Stimulated activated CD4-positive, alpha-beta T cell treated with anti-CD3 and anti-CD28 coated beads, Interleukin-4, amount 100 ng/mL, for 24 hours (primary cell): ENCODE results near the gene RNF220.
"Not testable (repeated sequence)": the region's sequence is repeated elsewhere in the genome, so short reads cannot be mapped to it uniquely, and the experiment has no call there.

Source experiments
- DNase-seq: peaks from one replicate; pipeline ENCODE4 v3.0.0-alpha.2; 2020

The RNF220 gene

GRCh38 chr1:44554706-44555105 lies 149.7 kb downstream of the RNF220 start:
- DNase-seq, result no peak

DNA sequence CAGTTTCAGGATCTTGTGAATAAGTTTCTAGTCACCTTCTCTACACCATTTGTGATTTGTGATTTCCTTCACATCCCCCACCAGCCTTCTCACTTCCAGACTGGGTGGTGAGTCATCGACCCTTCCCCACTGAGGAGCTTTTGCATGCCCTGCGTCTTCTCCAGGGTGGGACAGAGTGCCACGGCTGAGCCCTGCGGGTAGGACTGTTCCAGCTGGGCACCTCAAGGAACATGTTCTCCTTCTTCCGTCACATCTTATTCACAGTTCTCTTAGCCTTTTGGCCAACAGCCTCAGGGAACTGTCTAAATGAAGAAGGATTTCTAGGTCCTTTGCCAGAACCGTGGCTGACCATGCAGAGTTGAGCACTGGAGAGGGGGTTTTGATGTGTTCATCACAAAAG lies 152.7 kb downstream of the RNF220 start:
- DNase-seq, result no peak

DNA sequence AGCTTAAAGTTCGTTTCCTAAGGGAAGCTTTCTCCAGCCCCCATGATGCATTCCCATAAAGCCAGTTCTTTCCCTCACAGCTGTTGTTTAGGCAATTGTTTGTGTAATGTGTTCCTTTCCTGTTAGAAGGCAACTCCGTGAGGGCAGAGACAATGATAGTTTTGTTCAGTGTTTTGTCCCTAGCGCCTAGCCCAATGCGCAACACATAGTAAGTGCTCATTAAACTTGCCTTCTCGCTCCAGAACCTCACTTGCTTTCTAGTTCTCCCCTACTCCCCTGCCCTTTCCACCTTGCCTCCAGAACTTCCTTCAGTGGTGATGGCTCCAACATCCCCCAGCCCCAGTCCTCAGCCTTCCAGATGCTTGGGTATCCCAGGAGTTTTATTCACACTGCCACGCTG lies 153.8 kb downstream of the RNF220 start:
- DNase-seq, result no peak

DNA sequence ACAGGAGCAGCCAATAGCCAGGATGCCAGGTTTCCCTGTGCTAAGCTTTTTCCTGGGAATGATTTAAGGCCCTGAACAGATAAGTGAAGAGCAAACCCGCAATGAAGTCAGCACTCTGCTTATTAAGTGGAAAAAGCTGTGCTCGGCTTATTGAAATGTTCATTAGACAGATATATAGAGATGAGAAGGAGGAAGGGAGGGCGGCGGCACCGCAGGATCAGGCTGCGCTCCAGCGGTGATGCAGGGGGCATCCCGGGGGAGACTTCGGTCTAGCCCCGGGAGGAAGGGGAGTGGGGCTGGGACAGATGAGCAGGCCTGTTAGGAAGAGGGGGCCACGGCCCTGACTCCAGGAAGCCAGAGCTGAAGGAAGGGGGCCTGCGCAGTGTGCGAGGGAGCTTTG lies 154.3 kb downstream of the RNF220 start:
- DNase-seq, result no peak

DNA sequence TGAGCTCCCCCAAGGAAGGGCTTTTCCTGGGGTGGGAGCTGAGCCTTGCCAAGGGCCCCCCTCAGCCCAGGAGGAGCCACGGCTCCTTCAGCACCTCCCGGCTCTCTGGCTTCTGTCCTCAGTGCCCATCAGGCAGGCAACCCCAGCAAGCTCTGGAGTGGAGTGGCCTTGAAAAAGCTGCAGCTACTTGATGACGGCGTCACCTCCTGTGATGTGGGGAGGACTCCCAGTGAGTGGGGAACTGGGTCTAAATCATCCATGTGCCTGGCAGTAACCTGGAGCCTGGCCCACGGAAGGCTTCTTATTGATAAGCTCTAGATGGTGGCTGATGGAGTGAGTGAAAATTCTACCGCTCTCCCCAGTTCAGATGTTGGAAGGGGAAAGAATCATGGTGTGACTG lies 154.9 kb downstream of the RNF220 start:
- DNase-seq, result no peak

DNA sequence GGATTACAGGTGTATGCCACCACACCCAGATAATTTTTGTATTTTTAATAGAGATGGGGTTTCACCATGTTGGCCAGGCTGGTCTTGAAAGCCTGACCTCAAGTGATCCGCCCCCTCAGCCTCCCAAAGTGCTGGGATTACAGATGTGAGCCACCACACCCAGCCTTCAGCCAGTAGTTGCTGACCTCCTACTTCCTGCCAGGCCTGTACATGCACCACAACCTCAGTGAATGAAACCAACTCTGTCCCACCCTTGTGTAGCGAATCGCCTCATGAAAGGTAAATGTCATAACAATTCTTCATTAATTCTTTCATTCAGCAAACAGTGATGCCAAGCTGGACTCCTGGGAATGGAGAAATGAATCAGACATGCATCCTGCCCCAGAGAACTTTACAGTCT lies 155.6 kb downstream of the RNF220 start:
- DNase-seq, result not testable (repeated sequence)

GRCh38 chr1:44565259-44565750 lies 160.2 kb downstream of the RNF220 start:
- DNase-seq, result no peak

GRCh38 chr1:44565833-44566232 lies 160.8 kb downstream of the RNF220 start:
- DNase-seq, result no peak

DNA sequence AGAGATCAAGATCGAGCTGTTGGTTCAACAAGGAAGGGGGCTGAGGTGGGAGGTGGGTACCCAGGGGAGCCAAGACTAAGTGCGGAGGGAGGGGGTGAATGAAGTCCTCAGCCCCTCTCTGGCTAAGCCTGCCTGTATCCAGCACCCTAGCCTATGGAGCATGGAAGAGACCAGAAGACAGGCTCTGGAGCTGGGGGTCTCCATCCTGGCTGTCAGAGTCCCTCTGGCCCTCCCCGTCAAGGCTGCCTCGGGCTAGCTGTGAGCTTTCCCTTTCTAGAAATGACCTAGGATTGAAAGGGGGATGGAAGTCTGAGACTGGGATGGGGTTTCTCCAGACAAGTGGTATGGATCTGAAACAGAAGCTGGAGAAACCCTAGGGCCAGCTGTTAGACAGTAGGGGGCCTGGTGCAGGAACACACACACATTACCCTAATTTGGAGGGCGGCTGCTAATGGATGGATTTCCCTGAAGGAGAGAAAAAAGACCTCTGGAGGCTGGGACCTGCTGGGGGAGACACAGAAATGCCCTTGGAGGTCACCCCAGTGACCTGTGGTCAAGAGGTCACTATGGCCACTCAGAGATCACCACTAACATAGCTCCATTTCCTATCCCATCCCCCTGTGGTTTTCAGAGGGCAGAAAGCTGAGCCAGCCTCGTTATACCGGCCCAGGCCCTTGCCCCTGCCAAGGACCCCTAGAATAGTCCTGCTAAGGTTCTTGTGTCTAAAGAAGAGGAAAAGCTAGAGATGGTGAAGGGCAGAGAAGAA lies 161.4 kb downstream of the RNF220 start:
- no peak for DNase-seq

DNA sequence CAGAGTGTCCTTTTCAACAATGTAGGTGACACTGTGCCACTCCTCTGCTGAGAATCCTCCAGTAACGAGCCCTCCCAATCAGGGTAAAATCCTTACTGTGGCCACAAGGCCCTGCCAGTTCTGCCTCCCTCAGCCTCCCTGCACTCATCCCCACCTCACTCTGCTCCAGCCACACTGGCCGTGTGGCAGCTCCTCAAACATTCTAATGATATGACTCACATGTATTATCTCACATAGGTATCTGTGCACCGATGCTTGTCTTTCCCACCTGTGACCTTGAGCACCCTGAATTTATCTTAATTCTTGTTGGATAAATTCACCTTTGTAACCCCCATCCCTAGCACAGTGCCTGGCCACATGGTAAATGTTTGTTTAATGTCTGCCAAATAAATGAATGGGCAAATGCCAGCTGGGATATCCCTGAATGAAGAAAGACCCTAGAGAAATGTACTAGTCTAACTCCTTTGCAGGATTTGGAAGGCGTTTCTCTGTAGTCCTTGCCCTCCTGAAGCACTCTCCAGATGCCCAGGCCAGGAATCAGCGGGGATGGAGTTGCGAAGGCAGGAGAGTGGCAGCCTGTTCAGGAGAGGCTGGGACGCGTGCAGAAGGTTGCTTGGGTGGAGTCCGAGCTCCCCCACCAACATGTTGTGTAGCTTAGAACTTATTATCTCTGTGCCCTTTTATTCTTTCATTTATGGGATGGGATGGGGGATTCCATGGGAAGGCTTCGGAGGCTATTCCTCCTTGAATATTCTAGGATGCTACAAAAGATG lies 163.3 kb downstream of the RNF220 start:
- no peak for DNase-seq

DNA sequence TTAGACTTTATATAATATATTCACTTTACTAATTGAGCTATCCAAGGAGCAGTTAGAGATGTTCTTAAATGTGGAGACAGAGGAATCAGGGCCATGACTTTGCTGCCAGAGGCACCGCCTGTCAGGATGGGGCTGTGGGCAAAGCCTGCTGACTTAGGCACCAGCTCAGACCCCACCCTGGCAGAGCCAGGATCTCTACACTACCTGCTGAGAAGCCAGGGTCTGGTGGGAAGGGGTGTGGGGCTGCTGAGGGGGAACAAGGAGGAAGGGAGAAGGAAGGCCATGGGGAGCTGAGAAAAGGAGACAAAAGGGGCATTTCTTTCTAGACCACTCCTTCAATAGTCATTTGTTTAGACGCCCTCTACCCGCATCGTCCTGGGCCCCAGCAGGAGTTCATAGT lies 164.4 kb downstream of the RNF220 start:
- no peak for DNase-seq

DNA sequence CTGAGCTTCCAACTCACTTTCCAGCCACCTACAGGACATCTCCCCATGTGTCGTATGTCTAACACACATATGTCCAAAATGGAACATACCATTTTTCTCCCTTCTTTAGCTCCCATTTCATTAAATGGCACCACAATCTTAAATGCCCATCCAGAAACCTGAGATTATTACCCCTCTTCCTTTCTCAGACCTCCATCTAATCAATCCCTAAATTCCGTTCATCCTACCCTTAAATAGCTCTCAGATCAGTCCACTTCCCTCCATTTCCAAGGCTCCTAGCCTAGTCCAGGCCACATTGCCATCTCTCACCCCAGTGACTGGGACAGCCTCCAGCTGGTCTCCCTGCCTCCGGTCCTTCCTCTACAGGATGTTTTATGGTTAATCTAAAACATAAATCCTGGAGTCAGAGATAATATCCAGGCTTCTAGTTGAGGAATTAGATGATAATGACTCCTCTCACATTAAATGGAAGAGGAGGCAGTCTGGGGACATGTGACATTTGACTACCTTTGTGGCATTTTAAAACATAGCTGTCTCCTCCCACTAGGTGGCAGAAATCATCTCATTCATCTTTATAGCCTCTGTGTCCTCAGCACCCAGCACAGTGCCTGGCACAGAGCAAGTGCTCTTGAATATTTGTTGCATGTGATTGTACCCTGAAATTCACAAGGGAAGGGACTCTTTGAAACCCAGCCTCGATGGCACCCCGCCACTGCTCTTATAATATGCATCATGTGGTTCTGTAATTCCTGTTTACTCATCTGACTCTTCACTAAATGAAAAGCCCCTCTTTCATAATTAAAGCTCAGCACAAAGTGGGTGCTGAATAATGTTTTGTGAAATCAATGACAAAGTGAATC lies 166.9 kb downstream of the RNF220 start:
- peak; percentile 13 for DNase-seq

DNA sequence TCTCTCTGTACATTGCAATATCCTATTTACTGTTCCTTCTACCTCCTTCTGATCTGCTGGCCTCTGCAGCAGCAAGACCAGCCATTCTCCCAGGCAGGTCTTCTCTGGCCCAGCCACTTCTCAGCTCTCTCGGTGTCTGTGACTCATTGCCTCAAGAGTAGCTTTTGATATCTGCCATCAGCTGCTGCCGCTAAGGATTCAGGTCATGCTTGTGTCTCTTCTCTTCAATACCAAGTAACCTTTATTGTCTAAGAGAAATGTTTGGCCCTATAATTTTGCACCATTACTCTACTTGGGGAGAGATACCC lies 167.5 kb downstream of the RNF220 start:
- no peak for DNase-seq

GRCh38 chr1:44575396-44575795 lies 170.3 kb downstream of the RNF220 start:
- DNase-seq, result no peak

DNA sequence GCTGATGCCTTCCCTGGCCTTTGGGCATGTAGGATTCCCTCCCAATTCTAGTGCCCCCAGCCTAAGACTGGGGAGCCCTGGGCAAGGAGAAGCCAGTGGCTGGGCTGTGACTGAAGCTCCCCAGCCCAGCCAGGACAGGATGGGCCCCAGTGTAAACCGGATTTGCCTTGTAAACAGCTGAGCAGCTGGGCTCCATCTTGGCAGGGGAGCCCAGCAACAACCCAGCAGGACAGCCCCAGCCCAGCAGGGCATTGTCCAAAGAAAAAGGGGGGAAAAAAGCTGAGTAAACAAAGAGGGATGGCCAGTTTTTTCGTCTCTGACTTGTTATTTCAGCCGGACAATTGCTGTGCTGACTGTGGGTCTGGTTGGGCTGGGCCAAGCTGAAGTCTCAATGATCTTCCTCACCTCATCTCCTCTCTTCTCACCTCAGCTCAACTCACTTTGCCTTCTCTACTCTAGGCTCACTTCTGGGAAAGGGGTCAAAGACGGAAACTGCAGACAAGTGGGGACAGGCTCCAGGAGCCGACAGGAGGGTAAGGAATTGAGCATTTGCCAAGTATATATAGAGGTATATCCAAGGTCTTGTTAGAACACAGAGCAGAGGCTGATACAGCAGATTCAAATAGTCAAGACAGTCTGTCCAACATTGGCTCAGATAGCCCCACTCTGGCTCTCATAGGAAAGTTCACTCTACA lies 171.5 kb downstream of the RNF220 start:
- no peak for DNase-seq

DNA sequence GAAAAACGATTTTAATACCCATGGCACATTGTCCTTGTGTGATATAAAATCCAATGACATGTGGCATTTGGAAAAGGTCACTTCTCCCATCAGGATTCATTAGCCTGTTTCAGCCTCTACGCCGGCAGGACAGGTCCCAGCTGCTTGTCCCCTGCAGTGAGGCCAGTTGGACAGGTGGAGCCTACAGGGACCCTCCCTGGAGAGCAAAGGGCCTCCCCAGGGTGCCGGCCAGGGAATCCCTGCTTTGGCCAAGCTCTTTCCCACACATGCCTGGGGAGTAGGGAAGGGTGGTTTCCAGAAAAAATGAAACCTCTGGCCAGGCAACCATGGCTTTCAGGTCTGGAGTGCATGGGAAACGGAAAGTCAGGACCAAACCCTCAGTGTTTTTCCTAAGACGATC lies 176.2 kb downstream of the RNF220 start:
- no peak for DNase-seq

DNA sequence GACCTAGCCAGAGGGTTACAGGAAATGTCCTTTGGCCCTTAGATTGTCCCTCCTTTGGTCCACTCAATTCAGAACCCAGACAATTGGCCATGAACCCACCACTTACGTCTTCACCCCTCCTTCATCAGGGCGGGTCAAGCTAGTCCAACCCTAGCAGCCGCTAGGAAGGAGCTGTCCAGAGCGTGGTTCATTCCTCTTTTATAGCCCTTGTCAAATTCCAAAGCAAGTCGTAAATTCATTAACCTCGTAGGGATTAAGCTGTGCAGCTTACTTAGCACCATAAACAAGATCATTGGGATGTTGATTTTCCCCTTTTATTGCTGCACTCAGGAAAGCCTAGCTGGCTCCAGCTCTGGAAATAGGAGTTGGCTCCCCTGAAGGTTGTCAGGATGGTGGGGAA lies 179.1 kb downstream of the RNF220 start:
- DNase-seq, result no peak

DNA sequence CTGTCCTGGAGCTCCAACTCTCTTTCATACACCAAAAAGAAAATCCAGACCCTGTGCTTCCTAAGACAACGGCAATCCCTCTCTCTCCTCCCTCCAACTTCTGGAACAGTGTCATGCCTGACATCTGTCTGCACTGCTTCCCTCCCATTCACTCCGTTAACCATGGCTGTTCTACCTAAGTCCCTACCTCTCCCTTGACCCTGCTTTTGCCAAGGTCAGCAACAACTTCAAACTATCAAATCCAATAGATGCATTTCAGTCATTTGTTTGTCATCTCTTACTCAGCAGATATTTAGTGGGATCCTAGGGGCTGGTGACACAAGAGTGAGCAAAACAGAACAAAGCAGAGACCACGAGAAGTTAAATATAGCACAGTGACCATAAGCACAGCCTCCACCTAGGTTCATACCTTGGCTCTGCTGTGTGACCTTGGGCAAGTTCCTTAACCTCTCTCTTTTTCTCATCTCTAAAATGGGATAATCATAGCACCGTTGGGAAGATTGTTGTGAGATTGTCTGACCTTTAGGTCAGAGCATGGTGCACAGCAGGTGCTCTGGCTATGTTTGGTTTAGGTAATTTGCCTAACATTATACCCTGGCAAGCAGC lies 180.4 kb downstream of the RNF220 start:
- no peak for DNase-seq

- no peak for DNase-seq
These were observed 182.9 kb downstream of the RNF220 start for GRCh38 chr1:44587796-44588460.

DNA sequence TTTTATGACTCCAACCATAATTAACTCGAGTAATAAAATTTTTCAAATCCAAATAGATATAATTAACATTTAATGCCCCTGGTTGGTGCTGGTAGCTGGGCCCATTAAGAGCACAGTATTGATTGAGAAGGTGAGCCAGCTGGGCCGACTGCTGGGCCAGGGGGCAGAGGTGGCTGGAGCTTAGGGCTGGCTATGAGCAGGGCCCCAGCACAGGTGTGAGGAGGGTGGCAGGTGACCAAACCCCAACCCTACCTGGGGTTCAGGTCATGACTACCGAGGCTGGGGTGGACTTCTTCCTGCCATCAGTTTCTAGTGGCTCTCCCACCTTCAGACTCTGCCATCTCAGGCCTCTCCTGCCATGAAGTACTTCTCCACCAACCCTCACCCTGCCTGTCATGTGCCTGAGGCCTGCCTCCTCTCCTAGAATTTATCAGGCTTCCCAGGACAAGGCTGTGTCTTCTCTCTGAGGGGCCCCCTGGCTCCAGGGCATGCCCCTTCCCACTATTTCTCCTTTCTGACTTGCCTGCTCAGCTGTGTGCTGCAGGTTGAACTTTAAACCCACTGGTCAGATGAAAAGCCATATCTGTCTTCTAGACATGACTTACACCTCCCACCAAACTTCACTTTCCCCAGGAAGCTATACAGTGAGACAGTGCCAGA lies 183.6 kb downstream of the RNF220 start:
- no peak for DNase-seq

DNA sequence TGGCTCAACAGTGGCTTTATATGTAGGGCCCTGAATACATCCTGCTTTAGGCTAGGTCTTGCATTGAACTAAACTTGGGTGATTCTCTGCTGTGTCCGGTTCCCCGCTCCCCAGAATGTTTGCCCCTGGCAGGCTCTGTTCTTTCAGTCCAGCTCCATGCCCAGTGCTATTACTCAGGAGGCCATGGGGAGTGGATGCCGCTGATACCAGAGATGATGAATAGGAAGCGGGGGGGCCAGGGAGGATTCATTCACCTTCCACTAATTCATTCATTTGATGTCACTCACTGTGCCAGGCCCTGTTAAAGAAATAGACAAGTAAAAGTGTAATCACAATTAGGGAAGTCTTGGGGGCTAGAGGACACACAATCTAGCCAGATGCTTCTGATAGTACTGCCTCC lies 185.4 kb downstream of the RNF220 start:
- DNase-seq, result no peak
